Stimulated activated CD4-positive, alpha-beta T cell treated with anti-CD3 and anti-CD28 coated beads, TNF-alpha, amount 100 ng/mL, for 4 hours (primary cell): ENCODE measurements around the gene ZNF629.

Experiments
- DNase-seq, 3 experiments: peaks; one replicate each; pipeline ENCODE4 v3.0.0-alpha.2; 2020; ENCODE audit warnings: low read depth in 3 of 3

Gene ZNF629

DNA sequence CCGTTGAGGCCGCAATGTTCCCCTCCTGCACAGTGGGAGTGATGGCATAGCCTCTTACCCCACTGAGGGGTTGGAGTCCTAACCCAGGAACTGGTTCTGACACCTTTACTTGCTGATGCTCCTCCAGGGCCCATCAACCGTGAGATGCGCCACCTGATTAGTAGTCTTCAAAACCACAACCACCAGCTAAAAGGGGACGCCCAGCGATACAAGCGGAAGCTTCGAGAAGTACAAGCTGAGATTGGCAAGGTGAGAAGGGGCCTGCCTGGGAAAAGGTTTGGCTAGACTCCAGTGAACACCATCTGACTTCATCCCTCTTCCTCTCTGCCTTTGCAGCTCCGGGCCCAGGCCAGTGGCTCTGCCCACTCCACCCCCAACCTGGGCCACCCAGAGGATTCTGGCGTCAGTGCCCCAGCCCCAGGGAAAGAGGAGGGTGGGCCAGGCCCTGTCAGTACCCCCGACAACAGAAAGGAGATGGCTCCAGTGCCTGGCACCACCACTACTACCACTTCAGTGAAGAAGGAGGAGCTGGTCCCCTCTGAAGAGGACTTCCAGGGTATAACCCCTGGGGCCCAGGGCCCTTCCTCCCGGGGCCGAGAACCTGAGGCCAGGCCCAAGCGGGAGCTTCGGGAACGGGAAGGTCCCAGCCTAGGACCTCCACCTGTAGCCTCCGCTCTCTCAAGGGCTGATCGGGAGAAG, 19.1 kb downstream of the ZNF629 start:
- DNase-seq: no peak

DNA sequence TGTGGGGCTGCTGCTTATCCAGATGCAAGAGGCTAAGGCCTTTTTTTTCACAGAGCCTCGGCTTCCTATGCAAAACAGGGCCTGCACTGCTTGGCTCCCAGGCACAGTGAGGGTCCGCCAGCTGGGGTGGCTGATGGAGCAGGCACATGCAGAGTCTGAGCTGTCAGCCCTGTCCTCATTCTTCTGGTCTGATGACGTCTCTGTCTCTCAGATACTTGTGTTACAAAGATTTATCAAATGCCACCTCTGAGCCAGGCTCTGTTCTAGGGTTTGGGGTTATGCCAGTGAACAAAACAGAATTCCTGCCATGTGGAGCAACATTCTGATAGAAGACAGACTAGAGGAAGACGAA, 20.1 kb downstream of the ZNF629 start:
- DNase-seq: no peak

DNA sequence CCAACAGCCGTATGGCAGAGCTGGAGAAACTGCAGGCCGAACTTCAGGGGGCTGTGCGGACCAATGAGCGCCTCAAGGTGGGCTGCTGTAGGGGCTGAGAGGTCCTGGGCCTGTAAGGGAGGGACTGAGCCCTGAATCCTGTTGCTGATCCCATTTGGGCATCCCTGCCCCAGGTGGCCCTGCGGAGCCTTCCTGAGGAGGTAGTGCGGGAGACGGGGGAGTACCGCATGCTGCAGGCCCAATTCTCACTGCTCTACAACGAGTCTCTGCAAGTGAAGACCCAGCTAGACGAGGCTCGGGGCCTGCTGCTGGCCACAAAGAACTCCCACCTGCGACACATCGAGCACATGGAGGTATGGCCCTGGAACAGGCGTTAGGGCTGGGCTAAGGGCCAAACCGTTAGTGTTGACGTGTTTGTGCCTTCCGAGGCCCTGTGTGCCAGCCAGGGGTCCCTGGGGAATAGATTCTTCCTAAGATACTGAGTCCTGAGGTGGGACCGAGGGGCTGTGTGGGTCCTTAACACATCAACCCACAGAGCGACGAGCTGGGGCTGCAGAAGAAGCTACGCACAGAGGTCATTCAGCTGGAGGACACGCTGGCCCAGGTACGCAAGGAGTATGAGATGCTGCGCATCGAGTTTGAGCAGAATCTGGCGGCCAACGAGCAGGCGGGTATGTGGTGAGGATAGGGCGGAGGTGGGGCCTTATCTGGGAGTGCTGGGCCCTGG, 20.6 kb downstream of the ZNF629 start:
- no peak for DNase-seq

DNA sequence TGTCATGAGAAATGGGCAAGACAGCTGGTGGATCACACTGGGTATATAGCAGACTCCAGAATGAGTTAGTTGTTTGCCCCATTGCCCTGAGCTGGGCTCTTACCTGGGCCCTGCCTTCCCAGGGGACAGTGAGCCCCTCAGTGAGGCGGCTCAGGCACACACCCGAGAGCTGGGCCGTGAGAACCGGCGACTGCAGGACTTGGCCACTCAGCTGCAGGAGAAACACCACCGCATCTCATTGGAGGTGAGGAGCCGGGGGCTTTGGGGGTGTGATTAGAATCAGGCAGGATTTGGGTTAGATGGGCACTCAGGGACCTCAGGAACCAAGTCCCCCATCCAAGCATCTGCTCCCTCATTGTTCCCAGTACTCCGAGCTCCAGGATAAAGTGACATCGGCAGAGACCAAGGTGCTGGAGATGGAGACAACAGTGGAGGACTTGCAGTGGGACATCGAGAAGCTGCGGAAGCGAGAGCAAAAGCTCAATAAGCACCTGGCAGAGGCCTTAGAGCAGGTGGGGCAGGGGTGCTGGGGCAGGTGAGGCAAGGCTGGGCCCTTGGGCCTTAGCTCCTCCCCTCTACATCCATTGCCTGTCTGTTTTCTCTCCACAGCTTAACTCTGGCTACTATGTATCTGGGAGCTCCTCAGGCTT, 22.1 kb downstream of the ZNF629 start:
- DNase-seq: no peak

DNA sequence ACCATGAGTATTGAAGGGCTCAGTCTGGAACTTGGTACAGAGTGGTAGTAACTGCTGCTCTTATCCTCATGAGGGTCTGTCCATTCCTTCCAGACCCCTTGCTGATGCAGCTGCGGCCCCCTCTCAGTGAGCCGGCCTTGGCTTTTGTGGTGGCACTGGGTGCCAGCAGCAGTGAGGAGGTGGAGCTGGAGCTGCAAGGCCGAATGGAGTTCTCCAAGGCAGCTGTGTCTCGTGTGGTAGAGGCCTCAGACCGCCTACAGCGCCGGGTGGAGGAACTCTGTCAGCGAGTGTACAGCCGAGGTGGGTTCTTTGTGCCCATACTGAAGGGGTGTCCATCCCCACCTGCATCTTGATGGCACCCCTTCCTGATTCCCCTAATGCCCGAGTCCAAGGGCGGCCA, 22.9 kb downstream of the ZNF629 start:
- DNase-seq: no peak

DNA sequence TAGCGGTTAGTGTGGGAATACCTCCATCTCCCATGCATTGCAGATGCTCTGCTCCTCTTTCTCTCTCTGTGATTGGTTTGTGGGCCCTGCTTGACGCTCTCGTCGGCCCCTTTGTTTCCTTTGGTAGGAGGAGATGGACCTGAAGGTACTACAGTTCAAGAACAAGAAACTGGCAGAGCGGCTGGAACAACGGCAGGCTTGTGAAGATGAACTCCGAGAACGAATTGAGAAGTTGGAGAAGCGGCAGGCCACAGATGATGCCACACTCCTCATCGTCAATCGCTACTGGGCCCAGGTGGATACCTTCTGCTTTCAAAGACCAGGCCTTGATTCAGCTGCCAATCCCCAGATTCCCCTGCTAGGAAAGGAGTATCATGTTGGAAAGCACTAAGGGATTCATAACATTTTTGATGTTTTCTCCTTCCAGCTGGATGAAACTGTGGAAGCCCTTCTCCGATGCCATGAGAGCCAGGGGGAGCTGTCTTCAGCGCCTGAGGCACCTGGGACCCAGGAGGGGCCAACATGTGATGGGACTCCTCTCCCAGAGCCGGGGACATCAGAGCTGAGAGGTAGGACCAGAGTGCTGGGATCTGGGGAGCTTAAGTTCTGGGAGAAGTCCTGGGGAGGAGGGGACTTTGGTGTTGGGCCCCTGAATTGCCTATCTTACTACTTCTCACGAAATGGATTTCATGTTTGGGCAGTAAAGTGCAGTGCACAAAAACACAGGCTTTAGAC, 23.8 kb downstream of the ZNF629 start:
- DNase-seq: no peak

DNA sequence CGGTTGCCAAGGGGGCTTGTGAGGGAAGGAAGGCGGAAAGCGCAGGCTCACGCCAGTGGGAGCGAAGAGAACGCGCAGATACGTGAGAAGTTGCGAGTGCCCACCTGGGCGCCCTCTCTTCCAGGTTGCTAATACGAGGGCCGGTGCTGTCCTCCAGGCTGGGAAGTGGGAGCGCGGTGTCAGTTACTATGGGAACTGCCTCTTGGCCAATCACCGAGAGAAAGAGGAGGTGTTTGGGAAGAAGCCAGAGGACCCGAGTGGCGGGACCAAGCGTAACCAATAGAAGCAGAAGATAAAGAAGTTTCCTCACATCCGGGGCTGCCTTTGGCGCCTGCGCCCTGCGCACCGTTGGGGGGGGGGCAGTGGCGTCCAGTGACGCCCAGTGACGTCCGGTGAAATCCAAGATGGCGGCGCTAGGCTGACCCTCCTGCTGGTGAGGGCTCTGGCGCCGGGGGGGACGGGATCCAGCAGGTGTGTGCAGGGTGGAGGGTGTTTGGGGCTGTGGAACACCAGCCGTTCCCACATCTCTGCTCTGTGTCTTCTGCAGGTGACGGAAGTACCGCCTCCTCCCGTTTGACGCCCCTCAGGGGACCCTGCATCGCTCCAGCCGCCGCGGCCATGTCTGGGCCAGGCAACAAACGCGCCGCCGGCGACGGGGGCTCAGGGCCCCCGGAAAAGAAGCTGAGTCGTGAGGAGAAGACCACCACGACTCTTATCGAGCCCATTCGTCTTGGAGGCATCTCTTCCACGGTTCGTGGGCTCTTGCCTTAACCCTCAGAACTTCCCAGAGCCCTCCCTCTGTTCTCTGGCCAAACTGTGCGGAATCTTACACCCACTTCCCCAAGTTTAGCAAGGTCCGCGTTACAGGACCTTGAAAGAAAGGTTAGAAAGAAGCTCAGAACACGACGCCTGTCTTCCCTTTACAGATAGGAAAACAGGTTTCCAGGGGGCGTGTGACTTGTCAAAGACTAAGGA, 24.8 kb downstream of the ZNF629 start, which contains the start of the genes CFAP119 and RNF40:
TSS of gene CFAP119 (minus strand) at position 135 of the 975 bp plus-strand sequence. CDS start 314 bp downstream, outside the sequence.
TSS of gene RNF40 (plus strand) at position 395 of the 975 bp plus-strand sequence. CDS start at position 619, 224 bp downstream.
- peak; percentile 68 to 76 (median 74) for DNase-seq

DNA sequence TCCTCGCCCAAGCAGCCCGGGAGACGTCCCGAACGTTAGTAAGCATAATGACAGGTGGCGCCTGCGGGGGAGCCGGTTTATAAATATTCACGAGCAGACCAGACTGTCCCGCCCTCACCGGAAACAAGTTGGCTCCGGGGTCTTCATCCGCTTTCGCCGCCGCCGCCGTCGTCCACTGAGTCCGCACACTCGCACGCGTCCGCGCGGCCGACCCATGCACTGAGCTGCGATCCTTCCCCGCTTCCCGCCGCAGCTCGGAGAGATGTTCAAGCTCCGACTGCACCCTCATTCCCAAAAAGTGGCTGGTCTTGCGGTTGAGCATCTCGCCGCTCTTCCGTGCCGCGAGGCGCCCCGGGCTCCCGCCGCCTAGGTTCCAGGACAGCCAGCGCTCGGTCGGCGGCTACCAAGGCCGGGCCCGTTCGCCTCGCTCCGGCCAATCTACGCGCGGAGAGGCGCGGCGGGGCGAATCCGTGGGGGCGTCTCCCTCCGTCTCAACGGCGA, 25.5 kb downstream of the ZNF629 start:
- DNase-seq: peak in 1 of 3 experiments; percentile 18

DNA sequence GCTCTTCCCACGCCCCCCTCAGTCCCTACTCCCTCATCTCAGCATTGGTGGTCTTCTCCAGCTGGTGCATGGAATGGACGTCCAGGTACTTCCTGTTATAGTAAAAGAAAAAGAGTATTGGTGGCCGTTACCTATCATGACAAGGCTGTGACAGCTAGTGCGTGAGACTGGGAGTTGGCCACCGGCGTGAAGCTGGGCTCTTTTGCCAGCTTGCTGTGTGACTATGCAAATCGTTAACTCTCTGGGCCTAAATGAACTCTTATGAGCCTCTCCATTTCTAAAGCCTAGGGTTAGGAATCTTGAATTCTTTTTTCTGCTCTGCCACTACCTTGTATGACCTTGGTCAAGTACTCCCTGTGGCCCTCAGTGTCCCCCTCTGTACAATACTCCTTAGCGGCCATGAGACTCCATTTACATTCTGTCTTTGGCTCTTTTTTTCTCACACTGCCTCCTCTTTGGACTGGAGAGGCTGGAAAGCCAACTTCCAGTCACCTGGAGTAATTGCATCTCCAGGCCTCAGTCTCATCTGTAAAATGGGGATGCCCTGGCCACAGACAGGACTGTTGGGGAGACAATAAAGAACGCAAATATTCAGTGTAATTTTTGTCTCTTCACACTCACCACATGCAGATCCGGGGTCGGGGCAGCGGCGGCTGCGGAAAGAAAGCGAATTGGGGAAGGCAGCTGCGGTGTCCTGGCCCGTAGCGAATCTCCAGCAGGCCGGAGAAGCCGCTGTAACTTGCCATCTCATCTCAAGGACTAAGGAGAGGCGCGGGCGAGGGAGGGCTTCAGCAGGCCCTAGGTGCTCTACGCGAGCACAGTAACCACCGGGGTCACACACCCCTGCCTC, 26.2 kb downstream of the ZNF629 start:
- no peak for DNase-seq

DNA sequence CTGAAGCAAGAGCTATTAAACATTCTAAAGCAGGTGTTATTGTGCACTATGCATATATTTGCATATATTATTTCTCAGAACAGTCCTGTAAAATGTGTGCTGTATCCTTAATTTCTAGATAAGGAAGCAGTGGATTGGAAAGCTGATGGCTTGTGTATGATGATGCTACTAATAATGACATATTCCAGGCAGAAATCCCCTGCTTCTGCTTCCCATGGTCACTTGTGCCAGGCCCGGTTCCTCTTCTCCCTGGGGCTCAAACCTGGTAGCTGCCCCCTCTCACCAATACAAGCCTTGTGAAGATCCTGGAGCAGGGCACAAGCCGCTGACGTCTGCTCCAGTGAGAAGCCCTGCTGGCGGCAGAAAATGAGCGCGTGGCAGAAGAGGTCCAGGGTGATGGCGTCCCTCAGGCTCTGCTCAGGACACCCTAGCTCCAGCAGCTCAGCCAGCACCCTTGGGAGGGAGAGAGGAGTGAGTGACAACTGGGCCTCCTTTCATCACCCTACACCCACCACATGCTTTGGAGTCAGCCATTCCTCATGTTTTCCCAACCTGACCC, 26.9 kb downstream of the ZNF629 start:
- no peak for DNase-seq

DNA sequence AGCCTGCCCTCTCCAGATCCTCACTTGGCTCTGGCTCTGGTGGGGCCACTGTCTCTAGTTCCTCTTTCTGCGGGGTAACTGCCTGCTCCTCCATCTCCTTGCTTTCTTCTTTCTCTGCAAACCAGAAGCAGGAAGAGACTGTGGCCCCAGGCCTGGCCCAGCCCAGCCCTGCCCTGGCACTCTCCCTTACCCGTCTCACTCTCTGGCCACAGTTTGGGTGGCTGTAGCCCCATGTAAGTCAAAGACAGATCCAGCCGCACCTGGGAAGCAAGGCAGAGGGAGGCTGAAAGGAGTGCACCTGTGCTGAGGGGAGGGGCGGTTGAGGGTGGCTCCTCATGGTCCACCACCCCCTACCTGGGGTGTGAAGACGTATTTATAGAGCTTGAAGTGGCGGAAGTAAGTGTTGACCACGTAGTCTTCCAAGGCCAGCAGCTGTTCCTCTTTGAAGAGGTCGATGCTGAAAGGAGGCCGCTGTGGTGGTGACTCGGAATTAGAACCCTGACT, 28.0 kb downstream of the ZNF629 start:
- no peak for DNase-seq

DNA sequence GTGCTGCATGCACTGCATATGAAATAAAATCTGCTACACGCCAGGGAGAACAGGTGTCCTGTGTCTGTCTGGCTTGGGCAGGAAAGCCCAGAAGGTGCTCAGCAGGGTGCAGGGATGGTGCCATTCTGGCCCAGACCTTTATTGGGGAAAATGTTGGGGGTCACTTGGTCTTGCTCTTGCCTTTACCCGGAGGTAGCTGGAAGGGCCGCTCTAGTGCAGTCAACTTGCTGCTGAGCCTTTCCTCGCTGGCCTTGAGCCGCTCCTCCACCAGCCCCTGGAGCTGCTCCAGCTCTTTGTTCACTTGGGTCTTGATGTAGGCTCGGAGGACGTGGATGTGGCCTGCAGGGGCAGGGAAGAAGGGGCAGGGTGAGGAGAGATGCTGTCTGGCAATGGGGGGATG, 29.7 kb downstream of the ZNF629 start:
- DNase-seq: no peak

DNA sequence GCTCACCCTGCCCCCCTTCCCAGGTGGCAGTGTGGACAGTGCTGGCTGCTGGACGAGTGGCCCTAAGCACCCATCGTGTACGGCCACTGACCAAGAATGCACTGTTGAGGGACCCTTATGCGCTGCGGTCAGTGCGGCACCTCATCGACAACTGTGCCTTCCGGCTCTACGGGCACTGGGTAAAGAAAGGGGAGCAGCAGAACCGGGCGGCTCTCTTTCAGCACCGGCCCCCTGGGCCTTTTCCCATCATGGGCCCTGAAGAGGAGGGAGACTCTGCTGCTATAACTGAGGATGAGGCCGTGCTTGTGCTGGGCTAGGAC, 30.3 kb downstream of the ZNF629 start:
- no peak for DNase-seq

DNA sequence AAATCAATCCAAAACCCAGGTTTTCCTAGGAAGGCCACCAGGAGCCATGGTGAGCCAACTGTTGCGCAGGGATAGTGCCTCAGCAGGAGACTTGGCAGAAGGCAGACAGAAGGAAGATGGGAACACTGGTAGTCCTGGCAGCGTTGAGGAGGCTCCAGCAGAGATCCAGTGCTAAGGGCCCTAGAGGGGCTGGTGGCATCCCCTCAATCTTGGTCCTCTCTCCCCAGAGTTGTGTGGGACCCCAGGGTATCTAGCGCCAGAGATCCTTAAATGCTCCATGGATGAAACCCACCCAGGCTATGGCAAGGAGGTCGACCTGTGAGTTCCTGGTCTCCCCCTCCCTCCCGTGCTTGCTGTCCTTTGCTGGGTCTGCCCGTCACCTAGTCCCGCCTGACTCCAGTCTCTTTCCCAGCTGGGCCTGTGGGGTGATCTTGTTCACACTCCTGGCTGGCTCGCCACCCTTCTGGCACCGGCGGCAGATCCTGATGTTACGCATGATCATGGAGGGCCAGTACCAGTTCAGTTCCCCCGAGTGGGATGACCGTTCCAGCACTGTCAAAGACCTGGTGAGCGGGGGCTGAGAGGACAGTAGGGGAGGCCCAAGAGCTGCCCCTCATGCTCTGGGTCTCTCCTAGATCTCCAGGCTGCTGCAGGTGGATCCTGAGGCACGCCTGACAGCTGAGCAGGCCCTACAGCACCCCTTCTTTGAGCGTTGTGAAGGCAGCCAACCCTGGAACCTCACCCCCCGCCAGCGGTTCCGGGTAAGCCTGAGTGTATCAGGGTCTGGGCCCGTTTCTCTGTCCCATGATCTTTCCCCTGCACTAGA, 30.8 kb downstream of the ZNF629 start:
- DNase-seq: no peak

DNA sequence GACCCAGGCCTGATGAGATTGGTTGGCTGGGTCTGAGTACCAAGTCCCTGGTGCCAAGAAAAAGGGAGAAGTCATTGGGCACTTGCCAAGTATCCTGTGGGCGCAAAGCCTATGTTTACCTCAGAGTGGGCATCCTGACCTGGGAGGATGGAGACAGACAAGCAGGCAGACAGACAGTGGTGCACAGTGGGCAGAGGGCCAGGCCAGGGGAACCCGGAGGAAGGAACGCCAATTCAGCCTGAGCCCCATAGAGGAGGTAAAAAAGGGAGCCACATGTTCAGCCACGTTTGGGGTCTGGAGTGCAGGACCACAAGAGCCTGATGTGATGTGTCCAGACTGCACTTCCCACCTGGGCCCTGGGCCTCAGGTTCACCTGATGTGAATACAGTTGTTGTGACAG, 33.4 kb downstream of the ZNF629 start:
- DNase-seq: no peak

DNA sequence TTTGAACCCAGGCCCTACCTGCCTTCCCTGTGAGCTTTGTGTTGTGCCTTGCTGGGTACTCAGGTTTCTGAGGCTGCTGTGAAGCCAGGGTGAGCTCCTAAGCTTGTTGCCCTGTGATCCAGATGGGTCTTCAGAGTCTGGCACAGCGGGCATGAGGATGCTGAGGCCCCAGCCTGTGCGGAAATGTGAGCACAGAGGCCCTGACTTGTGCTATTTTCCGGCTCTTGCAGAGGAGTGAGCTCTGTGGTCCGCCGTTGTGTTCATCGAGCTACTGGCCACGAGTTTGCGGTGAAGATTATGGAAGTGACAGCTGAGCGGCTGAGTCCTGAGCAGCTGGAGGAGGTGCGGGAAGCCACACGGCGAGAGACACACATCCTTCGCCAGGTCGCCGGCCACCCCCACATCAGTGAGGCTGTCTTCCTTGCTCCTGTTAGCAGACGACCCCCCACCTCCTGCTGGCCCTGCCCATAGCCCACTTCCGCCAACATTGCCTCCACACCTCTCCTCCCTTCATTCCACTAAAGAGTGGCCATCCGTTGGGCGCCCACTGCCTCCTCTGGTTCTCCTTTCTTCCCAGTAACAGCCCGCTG, 36.0 kb downstream of the ZNF629 start:
- no peak for DNase-seq

DNA sequence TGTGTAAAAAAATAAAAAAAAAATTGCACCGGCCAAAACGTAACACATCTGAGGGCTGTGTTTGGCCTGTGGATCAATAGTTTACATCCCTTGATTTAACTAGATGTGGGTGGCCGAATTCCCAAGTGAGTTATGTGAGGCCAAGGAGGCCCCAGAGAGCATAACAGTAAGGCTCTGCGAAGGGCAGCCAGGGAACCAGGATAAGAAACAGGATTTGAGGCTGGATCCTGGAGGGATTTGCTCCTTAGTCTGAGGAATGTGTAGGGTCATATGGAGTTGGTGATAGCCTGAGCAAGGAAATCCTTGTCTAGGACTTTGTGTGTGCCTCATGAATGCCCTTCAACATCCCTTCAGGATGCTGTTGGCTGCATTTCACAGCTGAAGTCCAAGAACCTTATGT, 36.8 kb downstream of the ZNF629 start:
- DNase-seq: no peak
